GM12878 (cell line): ENCODE measurements around the gene TMEM163. TPM values are rescaled to one million over a fixed set of nuclear protein-coding genes. Genes with fewer than 3 reads are reported as not detected.
A peak's percentile ranks its signal among the peaks of the same experiment; 100 is the strongest.

Experiments used
- CHD4 ChIP-seq: fragments of 200-600 bp; sonication (generic); IDR thresholded peaks from 2 replicates; pipeline ENCODE4 v1.6.1; 2016; ENCODE audit warnings: mild to moderate bottlenecking
- FOXK2 ChIP-seq: fragments of 450-650 bp; IDR thresholded peaks from 2 replicates; pipeline ENCODE4 v1.6.1; 2017; ENCODE audit warnings: mild to moderate bottlenecking, moderate library complexity
- GABPA ChIP-seq: IDR thresholded peaks from 2 replicates; pipeline ENCODE4 v1.6.1; 2014; ENCODE audit warnings: antibody characterized with exemption, low read depth, mild to moderate bottlenecking, inconsistent platforms
- IKZF1 ChIP-seq: fragments of 450-650 bp; conservative IDR thresholded peaks from 2 replicates; pipeline ENCODE4 v1.6.1; 2017; ENCODE audit warnings: antibody characterized with exemption, mild to moderate bottlenecking
- MTA2 ChIP-seq: fragments of 450-650 bp; IDR thresholded peaks from 2 replicates; pipeline ENCODE4 v1.6.1; 2016; ENCODE audit warnings: low read depth, mild to moderate bottlenecking, moderate library complexity
- SMAD1 ChIP-seq: fragments of 450-650 bp; IDR thresholded peaks from 2 replicates; pipeline ENCODE4 v1.6.1; 2018; ENCODE audit warnings: mild to moderate bottlenecking, low read depth; ENCODE audit not compliant: partially characterized antibody
- TAF1 ChIP-seq: IDR thresholded peaks from 2 replicates; pipeline ENCODE4 v1.6.1; 2011; ENCODE audit warnings: mild to moderate bottlenecking, low read depth, low read length, borderline replicate concordance
- ZNF274 ChIP-seq: IDR thresholded peaks from one replicate; pipeline ENCODE4 v1.8.0; 2011; ENCODE audit not compliant: insufficient read length, insufficient read depth
- polyA plus RNA-seq, 11 experiments: library from polyadenylated mRNA; depleted of rRNA in 4 of 11; unstranded in 6 of 11; stranded (reverse) in 5 of 11; fragments of >200 nt; fragmentation: Nextera tagmentation in 4 of 11; fragmentation: Illumina TruSeq in 1 of 11; extraction: Ambion mirVana in 4 of 11; extraction: Trizol in 1 of 11; gene quantifications; 1 replicate in 1 of 11; 2 replicates in 10 of 11; pipeline versions ENCODE4 v1.2.1 to v1.2.3, GENCODE V29; 2011 to 2016; ENCODE audit warnings: inconsistent platforms in 2 of 11, missing spikeins in 2 of 11, low read depth in 1 of 11
- total RNA-seq, 4 experiments: library from RNA; depleted of rRNA in 3 of 4; stranded (reverse); fragments of >200 nt in 3 of 4; fragmentation: Illumina TruSeq in 1 of 4; extraction: Trizol in 1 of 4; gene quantifications; 2 replicates each; pipeline versions ENCODE4 v1.2.1 to v1.2.3, GENCODE V29; 2013 to 2021
- TF ChIP-seq, protein P1 (sequence below): fragments of 450-650 bp; IDR thresholded peaks from 2 replicates; pipeline ENCODE4 v1.6.1; 2017; ENCODE audit warnings: mild to moderate bottlenecking, low read depth, inconsistent platforms; ENCODE audit not compliant: poor library complexity, severe bottlenecking
- TF ChIP-seq, protein P2 (sequence below): IDR thresholded peaks from 2 replicates; pipeline ENCODE4 v1.6.1; 2012; ENCODE audit warnings: improper control_type of control experiment, low read depth, low read length; ENCODE audit not compliant: insufficient replicate concordance
- TF ChIP-seq, protein P3 (sequence below): fragments of 450-650 bp; IDR thresholded peaks from 2 replicates; pipeline ENCODE4 v1.6.1; 2017; ENCODE audit warnings: mild to moderate bottlenecking, moderate library complexity
- TF ChIP-seq, protein P4 (sequence below): fragments of 450-650 bp; formaldehyde crosslinking; IDR thresholded peaks from 2 replicates; pipeline ENCODE4 v1.4.0; 2022; ENCODE audit warnings: mild to moderate bottlenecking, moderate library complexity
- TF ChIP-seq, protein P5 (sequence below): IDR thresholded peaks from 2 replicates; pipeline ENCODE4 v1.6.1; 2011; ENCODE audit warnings: low read depth, mild to moderate bottlenecking, low read length, moderate library complexity, borderline replicate concordance; ENCODE audit errors: extremely low read depth

Gene TMEM163
- total and polyA plus RNA-seq, 10 of the 15 experiments (the other 5 are each of a cell fraction or from before 2014, with no cell fraction given): 0.05 to 0.11 (median 0.07) TPM; not detected in 4

DNA sequence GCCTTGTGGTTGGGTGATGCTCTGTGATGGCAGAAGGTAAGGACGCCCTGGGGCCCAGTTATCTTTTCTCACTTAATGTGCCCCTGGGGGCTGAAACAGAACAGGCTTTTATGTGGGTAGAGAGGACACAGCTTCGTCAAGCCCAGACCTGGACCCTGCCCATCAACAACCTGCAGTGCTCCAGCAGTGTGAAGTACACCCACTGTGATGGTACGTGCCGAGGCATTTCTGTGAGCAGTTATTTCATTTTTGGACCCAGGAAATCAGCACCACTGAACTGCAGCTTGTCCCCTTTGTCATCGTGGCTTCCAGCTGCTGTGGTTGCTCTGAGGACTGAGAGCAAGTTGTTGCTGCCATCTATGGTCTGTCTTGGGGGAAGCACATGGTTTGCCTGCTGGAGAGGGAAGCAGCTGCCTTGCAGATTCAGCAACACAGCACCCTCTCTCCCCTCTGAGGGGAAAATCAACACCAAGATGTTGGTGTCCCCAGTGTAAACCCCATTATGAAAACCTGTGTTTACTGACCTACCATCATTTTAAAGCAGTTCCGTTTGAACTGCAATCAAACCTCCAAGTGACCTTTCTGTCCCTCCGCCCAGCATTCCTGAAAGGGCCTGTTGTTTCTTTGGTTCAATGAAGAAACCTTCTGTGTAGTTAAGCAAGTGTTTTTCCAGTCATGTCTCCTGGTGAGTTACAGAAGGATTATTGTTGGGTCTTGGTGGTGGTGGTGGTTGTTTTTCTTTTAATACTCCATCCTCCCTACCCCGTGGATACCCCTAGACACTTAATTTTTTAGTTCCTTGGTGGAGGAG, 306.8 kb downstream of the TMEM163 start (continued):
- TF ChIP-seq FOXK2 (no peak), CHD4 (no peak), ZNF274 (no peak), SMAD1 (no peak), MTA2 (peak; percentile 63), IKZF1 (peak; percentile 29; the same call in 1 of the 2 replicates), GABPA (no peak), TAF1 (no peak)
- TF ChIP-seq, protein P1, sequence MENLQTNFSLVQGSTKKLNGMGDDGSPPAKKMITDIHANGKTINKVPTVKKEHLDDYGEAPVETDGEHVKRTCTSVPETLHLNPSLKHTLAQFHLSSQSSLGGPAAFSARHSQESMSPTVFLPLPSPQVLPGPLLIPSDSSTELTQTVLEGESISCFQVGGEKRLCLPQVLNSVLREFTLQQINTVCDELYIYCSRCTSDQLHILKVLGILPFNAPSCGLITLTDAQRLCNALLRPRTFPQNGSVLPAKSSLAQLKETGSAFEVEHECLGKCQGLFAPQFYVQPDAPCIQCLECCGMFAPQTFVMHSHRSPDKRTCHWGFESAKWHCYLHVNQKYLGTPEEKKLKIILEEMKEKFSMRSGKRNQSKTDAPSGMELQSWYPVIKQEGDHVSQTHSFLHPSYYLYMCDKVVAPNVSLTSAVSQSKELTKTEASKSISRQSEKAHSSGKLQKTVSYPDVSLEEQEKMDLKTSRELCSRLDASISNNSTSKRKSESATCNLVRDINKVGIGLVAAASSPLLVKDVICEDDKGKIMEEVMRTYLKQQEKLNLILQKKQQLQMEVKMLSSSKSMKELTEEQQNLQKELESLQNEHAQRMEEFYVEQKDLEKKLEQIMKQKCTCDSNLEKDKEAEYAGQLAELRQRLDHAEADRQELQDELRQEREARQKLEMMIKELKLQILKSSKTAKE: no peak
- TF ChIP-seq, protein P2, sequence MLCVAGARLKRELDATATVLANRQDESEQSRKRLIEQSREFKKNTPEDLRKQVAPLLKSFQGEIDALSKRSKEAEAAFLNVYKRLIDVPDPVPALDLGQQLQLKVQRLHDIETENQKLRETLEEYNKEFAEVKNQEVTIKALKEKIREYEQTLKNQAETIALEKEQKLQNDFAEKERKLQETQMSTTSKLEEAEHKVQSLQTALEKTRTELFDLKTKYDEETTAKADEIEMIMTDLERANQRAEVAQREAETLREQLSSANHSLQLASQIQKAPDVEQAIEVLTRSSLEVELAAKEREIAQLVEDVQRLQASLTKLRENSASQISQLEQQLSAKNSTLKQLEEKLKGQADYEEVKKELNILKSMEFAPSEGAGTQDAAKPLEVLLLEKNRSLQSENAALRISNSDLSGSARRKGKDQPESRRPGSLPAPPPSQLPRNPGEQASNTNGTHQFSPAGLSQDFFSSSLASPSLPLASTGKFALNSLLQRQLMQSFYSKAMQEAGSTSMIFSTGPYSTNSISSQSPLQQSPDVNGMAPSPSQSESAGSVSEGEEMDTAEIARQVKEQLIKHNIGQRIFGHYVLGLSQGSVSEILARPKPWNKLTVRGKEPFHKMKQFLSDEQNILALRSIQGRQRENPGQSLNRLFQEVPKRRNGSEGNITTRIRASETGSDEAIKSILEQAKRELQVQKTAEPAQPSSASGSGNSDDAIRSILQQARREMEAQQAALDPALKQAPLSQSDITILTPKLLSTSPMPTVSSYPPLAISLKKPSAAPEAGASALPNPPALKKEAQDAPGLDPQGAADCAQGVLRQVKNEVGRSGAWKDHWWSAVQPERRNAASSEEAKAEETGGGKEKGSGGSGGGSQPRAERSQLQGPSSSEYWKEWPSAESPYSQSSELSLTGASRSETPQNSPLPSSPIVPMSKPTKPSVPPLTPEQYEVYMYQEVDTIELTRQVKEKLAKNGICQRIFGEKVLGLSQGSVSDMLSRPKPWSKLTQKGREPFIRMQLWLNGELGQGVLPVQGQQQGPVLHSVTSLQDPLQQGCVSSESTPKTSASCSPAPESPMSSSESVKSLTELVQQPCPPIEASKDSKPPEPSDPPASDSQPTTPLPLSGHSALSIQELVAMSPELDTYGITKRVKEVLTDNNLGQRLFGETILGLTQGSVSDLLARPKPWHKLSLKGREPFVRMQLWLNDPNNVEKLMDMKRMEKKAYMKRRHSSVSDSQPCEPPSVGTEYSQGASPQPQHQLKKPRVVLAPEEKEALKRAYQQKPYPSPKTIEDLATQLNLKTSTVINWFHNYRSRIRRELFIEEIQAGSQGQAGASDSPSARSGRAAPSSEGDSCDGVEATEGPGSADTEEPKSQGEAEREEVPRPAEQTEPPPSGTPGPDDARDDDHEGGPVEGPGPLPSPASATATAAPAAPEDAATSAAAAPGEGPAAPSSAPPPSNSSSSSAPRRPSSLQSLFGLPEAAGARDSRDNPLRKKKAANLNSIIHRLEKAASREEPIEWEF: no peak
- TF ChIP-seq, protein P3, sequence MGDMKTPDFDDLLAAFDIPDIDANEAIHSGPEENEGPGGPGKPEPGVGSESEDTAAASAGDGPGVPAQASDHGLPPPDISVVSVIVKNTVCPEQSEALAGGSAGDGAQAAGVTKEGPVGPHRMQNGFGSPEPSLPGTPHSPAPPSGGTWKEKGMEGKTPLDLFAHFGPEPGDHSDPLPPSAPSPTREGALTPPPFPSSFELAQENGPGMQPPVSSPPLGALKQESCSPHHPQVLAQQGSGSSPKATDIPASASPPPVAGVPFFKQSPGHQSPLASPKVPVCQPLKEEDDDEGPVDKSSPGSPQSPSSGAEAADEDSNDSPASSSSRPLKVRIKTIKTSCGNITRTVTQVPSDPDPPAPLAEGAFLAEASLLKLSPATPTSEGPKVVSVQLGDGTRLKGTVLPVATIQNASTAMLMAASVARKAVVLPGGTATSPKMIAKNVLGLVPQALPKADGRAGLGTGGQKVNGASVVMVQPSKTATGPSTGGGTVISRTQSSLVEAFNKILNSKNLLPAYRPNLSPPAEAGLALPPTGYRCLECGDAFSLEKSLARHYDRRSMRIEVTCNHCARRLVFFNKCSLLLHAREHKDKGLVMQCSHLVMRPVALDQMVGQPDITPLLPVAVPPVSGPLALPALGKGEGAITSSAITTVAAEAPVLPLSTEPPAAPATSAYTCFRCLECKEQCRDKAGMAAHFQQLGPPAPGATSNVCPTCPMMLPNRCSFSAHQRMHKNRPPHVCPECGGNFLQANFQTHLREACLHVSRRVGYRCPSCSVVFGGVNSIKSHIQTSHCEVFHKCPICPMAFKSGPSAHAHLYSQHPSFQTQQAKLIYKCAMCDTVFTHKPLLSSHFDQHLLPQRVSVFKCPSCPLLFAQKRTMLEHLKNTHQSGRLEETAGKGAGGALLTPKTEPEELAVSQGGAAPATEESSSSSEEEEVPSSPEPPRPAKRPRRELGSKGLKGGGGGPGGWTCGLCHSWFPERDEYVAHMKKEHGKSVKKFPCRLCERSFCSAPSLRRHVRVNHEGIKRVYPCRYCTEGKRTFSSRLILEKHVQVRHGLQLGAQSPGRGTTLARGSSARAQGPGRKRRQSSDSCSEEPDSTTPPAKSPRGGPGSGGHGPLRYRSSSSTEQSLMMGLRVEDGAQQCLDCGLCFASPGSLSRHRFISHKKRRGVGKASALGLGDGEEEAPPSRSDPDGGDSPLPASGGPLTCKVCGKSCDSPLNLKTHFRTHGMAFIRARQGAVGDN: no peak
- TF ChIP-seq, protein P4, sequence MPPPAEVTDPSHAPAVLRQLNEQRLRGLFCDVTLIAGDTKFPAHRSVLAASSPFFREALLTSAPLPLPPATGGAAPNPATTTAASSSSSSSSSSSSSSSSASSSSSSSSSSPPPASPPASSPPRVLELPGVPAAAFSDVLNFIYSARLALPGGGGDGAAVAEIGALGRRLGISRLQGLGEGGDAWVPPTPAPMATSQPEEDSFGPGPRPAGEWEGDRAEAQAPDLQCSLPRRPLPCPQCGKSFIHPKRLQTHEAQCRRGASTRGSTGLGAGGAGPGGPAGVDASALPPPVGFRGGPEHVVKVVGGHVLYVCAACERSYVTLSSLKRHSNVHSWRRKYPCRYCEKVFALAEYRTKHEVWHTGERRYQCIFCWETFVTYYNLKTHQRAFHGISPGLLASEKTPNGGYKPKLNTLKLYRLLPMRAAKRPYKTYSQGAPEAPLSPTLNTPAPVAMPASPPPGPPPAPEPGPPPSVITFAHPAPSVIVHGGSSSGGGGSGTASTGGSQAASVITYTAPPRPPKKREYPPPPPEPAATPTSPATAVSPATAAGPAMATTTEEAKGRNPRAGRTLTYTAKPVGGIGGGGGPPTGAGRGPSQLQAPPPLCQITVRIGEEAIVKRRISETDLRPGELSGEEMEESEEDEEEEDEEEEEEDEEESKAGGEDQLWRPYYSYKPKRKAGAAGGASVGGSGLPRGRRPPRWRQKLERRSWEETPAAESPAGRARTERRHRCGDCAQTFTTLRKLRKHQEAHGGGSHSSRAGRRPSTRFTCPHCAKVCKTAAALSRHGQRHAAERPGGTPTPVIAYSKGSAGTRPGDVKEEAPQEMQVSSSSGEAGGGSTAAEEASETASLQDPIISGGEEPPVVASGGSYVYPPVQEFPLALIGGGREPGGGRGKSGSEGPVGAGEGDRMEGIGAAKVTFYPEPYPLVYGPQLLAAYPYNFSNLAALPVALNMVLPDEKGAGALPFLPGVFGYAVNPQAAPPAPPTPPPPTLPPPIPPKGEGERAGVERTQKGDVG (CRISPR knock-in tag): no peak
- TF ChIP-seq, protein P5, sequence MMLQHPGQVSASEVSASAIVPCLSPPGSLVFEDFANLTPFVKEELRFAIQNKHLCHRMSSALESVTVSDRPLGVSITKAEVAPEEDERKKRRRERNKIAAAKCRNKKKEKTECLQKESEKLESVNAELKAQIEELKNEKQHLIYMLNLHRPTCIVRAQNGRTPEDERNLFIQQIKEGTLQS: no peak
